ENCODE data around the gene TCN2.
"Not testable (repeated sequence)": the region's sequence is repeated elsewhere in the genome, so short reads cannot be mapped to it uniquely, and the experiment has no call there.

The TCN2 gene

GRCh38 chr22:30643055-30643875 is 36.3 kb downstream of the TCN2 start:
- in situ Hi-C loops (cut with HindIII; ENCODE audit: low sequenced_read_pairs): no loop called here

- in situ Hi-C loops (cut with HindIII; ENCODE audit: low sequenced_read_pairs): no loop called here
Measured at GRCh38 chr22:30646518-30647160, 39.7 kb downstream of the TCN2 start.

GRCh38 chr22:30647536-30647935 is 40.6 kb downstream of the TCN2 start:
- in situ Hi-C loops (cut with HindIII; ENCODE audit: low sequenced_read_pairs): no loop called here

GRCh38 chr22:30648825-30649224 is 41.9 kb downstream of the TCN2 start:
- in situ Hi-C loops (cut with HindIII; ENCODE audit: low sequenced_read_pairs): no loop called here

- in situ Hi-C loops (cut with HindIII; ENCODE audit: low sequenced_read_pairs): no loop called here
Measured at GRCh38 chr22:30649430-30650007, 42.5 kb downstream of the TCN2 start.

- in situ Hi-C loops (cut with HindIII; ENCODE audit: low sequenced_read_pairs): no loop called here
Measured at GRCh38 chr22:30650508-30651116, 43.6 kb downstream of the TCN2 start.

GRCh38 chr22:30652852-30653251 is 45.9 kb downstream of the TCN2 start:
- in situ Hi-C loops (cut with HindIII; ENCODE audit: low sequenced_read_pairs): no loop called here

GRCh38 chr22:30654361-30654760 is 47.4 kb downstream of the TCN2 start:
- in situ Hi-C loops (cut with HindIII; ENCODE audit: low sequenced_read_pairs): no loop called here

GRCh38 chr22:30655532-30655931 is 48.6 kb downstream of the TCN2 start:
- in situ Hi-C loops (cut with HindIII; ENCODE audit: low sequenced_read_pairs): no loop called here

- in situ Hi-C loops (cut with HindIII; ENCODE audit: low sequenced_read_pairs): no loop called here
Measured at GRCh38 chr22:30662040-30662439, 55.1 kb downstream of the TCN2 start.

GRCh38 chr22:30664798-30665197 is 57.8 kb downstream of the TCN2 start:
- in situ Hi-C loops (cut with HindIII; ENCODE audit: low sequenced_read_pairs): no loop called here

GRCh38 chr22:30665266-30665665 is 58.3 kb downstream of the TCN2 start:
- in situ Hi-C loops (cut with HindIII; ENCODE audit: low sequenced_read_pairs): no loop called here

- in situ Hi-C loops (cut with HindIII; ENCODE audit: low sequenced_read_pairs): no loop called here
Measured at GRCh38 chr22:30665786-30666185, 58.8 kb downstream of the TCN2 start.

GRCh38 chr22:30667107-30667493 is 60.1 kb downstream of the TCN2 start:
- in situ Hi-C loops (cut with HindIII; ENCODE audit: low sequenced_read_pairs): no loop called here

GRCh38 chr22:30667494-30668385 is 60.8 kb downstream of the TCN2 start, which contains the start of gene DUSP18:
DUSP18 (minus strand) TSS chr22:30667875; CDS start chr22:30664003, 3,872 bp downstream.
- in situ Hi-C loops (cut with HindIII; ENCODE audit: low sequenced_read_pairs): no loop called here

GRCh38 chr22:30668386-30668710 is 61.4 kb downstream of the TCN2 start:
- in situ Hi-C loops (cut with HindIII; ENCODE audit: low sequenced_read_pairs): no loop called here

- in situ Hi-C loops (cut with HindIII; ENCODE audit: low sequenced_read_pairs): no loop called here
Measured at GRCh38 chr22:30671071-30671470, 64.1 kb downstream of the TCN2 start.

GRCh38 chr22:30673136-30673535 is 66.2 kb downstream of the TCN2 start:
- in situ Hi-C loops (cut with HindIII; ENCODE audit: low sequenced_read_pairs): no loop called here

GRCh38 chr22:30674482-30674881 is 67.5 kb downstream of the TCN2 start:
- in situ Hi-C loops (cut with HindIII; ENCODE audit: low sequenced_read_pairs): no loop called here

GRCh38 chr22:30675436-30675835 is 68.5 kb downstream of the TCN2 start:
- in situ Hi-C loops (cut with HindIII; ENCODE audit: low sequenced_read_pairs): no loop called here

- in situ Hi-C loops (cut with HindIII; ENCODE audit: low sequenced_read_pairs): not testable (repeated sequence)
Measured at GRCh38 chr22:30676565-30676964, 69.6 kb downstream of the TCN2 start.
